GM23338 (cell line): ENCODE data around the gene UBL7. TPM values are rescaled to one million over a fixed set of nuclear protein-coding genes. Genes with fewer than 3 reads are reported as not detected.

Experiments used
- ATAC-seq: fragments of 200-7000 bp; cut with Tn5 transposase; 3 replicates; pipeline ENCODE4 v1.9.1; 2020
- DNase-seq: peaks from one replicate; pipeline ENCODE4 v3.0.0-alpha.2; 2015; ENCODE audit warnings: low spot score
- H2AFZ ChIP-seq: fragments of 200-600 bp; sonication (generic); 2 replicates; pipeline ENCODE4 v1.8.0; 2016; ENCODE audit warnings: antibody characterized with exemption, mild to moderate bottlenecking, moderate library complexity
- H3F3A ChIP-seq: fragments of 200-600 bp; sonication (generic); replicated peaks from 2 replicates; pipeline ENCODE4 v1.8.0; 2017; ENCODE audit warnings: antibody characterized with exemption, mixed run types, low read depth
- H3K27ac ChIP-seq: fragments of 200-600 bp; sonication (generic); 2 replicates; pipeline ENCODE4 v1.6.1; 2016; ENCODE audit warnings: low read depth
- H3K27me3 ChIP-seq: fragments of 200-600 bp; sonication (generic); 2 replicates; pipeline ENCODE4 v1.8.0; 2016; ENCODE audit warnings: mild to moderate bottlenecking, mixed run types, moderate library complexity; ENCODE audit not compliant: insufficient read depth
- H3K36me3 ChIP-seq: fragments of 200-600 bp; sonication (generic); 2 replicates; pipeline ENCODE4 v1.8.0; 2016; ENCODE audit warnings: mild to moderate bottlenecking; ENCODE audit not compliant: insufficient read depth
- H3K4me1 ChIP-seq: fragments of 200-600 bp; sonication (generic); 2 replicates; pipeline ENCODE4 v1.8.0; 2016; ENCODE audit warnings: mild to moderate bottlenecking, moderate library complexity; ENCODE audit not compliant: insufficient read depth
- H3K4me2 ChIP-seq: fragments of 200-600 bp; sonication (generic); 2 replicates; pipeline ENCODE4 v1.7.1; 2017; ENCODE audit warnings: mixed run types
- H3K4me3 ChIP-seq: fragments of 200-600 bp; sonication (generic); 2 replicates; pipeline ENCODE4 v1.6.1; 2016; ENCODE audit warnings: mixed run types
- H3K79me2 ChIP-seq: fragments of 200-600 bp; sonication (generic); replicated peaks from 2 replicates; pipeline ENCODE4 v1.8.0; 2017; ENCODE audit warnings: mild to moderate bottlenecking; ENCODE audit not compliant: insufficient read depth
- H3K9me2 ChIP-seq: fragments of 200-600 bp; sonication (generic); 2 replicates; pipeline ENCODE4 v1.8.0; 2017; ENCODE audit not compliant: insufficient read depth
- H4K20me1 ChIP-seq: fragments of 200-600 bp; sonication (generic); replicated peaks from 2 replicates; pipeline ENCODE4 v1.8.0; 2017; ENCODE audit warnings: mild to moderate bottlenecking; ENCODE audit not compliant: insufficient read depth
- H3K27ac Mint-ChIP-seq: 2 replicates; pipeline ENCODE4 v1.8.0; 2020; ENCODE audit warnings: inconsistent platforms, mild to moderate bottlenecking, moderate library complexity, mixed read lengths
- H3K27me3 Mint-ChIP-seq: 3 replicates; pipeline ENCODE4 v1.8.0; 2022; ENCODE audit warnings: low read depth, mild to moderate bottlenecking, moderate library complexity, mixed read lengths, inconsistent platforms; ENCODE audit not compliant: insufficient read depth, poor library complexity
- H3K36me3 Mint-ChIP-seq: 3 replicates; pipeline ENCODE4 v1.8.0; 2021; ENCODE audit warnings: low read depth, mild to moderate bottlenecking, inconsistent platforms, moderate library complexity, mixed read lengths
- H3K4me1 Mint-ChIP-seq: 3 replicates; pipeline ENCODE4 v1.8.0; 2020; ENCODE audit warnings: mild to moderate bottlenecking, inconsistent platforms, mixed read lengths
- H3K4me3 Mint-ChIP-seq: 3 replicates; pipeline ENCODE4 v1.8.0; 2021; ENCODE audit warnings: moderate library complexity, mild to moderate bottlenecking, inconsistent platforms, mixed read lengths
- H3K9me3 Mint-ChIP-seq: 3 replicates; pipeline ENCODE4 v1.8.0; 2020; ENCODE audit warnings: moderate library complexity, mild to moderate bottlenecking, inconsistent platforms, mixed read lengths
- EZH2phosphoT487 ChIP-seq: fragments of 200-600 bp; sonication (generic); IDR thresholded peaks from one replicate; pipeline ENCODE4 v1.8.1; 2018; ENCODE audit warnings: antibody characterized with exemption; ENCODE audit not compliant: unreplicated experiment
- JUNB ChIP-seq: IDR thresholded peaks from one replicate; pipeline ENCODE4 v1.6.1; 2016; ENCODE audit warnings: antibody characterized with exemption; ENCODE audit not compliant: unreplicated experiment
- STAT1 ChIP-seq: IDR thresholded peaks from one replicate; pipeline ENCODE4 v1.6.1; 2016; ENCODE audit warnings: antibody characterized with exemption; ENCODE audit not compliant: unreplicated experiment
- ZNF462 ChIP-seq: fragments of 250-450 bp; sonication (Bioruptor Pico); IDR thresholded peaks from 2 replicates; pipeline ENCODE4 v1.5.0; 2020; ENCODE audit warnings: mild to moderate bottlenecking, moderate library complexity
- polyA plus RNA-seq: library from polyadenylated mRNA; unstranded; fragments of >200 nt; fragmentation: Nextera tagmentation; extraction: Ambion mirVana; gene quantifications from 2 replicates; pipeline ENCODE4 v1.2.1, GENCODE V29; 2016
- total RNA-seq: library from RNA; depleted of rRNA; stranded (reverse); fragments of >200 nt; shearing (Covaris generic); gene quantifications from 2 replicates; pipeline ENCODE4 v1.2.3, GENCODE V29; 2014

UBL7 gene
- total and polyA plus RNA-seq, 2 experiments from 2014 or later: 73.7 to 99.2 TPM

- H2AFZ ChIP-seq: no peak overlapping the region
- H3K4me3 Mint-ChIP-seq: no peak overlapping the region; the same call in 2 of the 3 replicates
Measured at GRCh38 chr15:74403588-74403919, 57.4 kb downstream of the UBL7 start.

More at GRCh38 chr15:74403588-74403919, 57.4 kb downstream of the UBL7 start:
- Histone ChIP-seq H3K27ac (no peak overlapping the region), H3K4me3 (no peak overlapping the region), H4K20me1 (no peaks in the 10 kb centered on the region), H3K9me2 (no peaks in the 10 kb centered on the region), H3K27me3 (no peaks in the 10 kb centered on the region), H3F3A (no peaks in the 10 kb centered on the region), H3K36me3 (no peaks in the 10 kb centered on the region), H3K4me1 (peaks cover 9% of the 10 kb centered on the region; the same call in 1 of the 2 replicates), H3K79me2 (no peaks in the 10 kb centered on the region), H3K4me2 (no peak overlapping the region)
- Mint-ChIP-seq H3K36me3 (no peaks in the 10 kb centered on the region), H3K27ac (no peak overlapping the region; the same call in 1 of the 2 replicates), H3K4me1 (peaks cover 26% of the 10 kb centered on the region), H3K9me3 (no peaks in the 10 kb centered on the region), H3K27me3 (peaks cover 12% of the 10 kb centered on the region)
- TF ChIP-seq JUNB: no peak
- TF ChIP-seq STAT1: no peak
- TF ChIP-seq ZNF462: no peak
- no peak for TF ChIP-seq EZH2phosphoT487
- no peak for ATAC-seq
- DNase-seq: no peak
